GM10248 (cell line): ENCODE results near the gene ZBTB24.

ENCODE experiments used
- CTCF ChIA-PET: fragments of 300-600 bp; sonication (Branson Sonifier 250); formaldehyde crosslinking; extraction: SDS; loops from one replicate; lab custom pipeline; 2021; ENCODE audit warnings: antibody characterized with exemption; lab: Yijun Ruan, JAX
- POLR2A ChIA-PET: fragments of 350-650 bp; sonication (Branson Sonifier 250); formaldehyde crosslinking; extraction: SDS; loops from one replicate; lab custom pipeline; 2020; ENCODE audit warnings: antibody characterized with exemption; lab: Yijun Ruan, JAX
- DNase-seq: peaks from one replicate; pipeline ENCODE4 v3.0.0; 2012; ENCODE audit errors: extremely low spot score
- CTCF ChIP-seq: IDR thresholded peaks from 2 replicates; pipeline ENCODE4 v1.5.1; 2012; ENCODE audit warnings: mild to moderate bottlenecking, low read depth; ENCODE audit errors: extremely low read depth, missing control alignments, control extremely low read depth

Gene ZBTB24

GRCh38 chr6:109511832-109512231, 28.8 kb upstream of the ZBTB24 start:
- DNase-seq: no peak
- TF ChIP-seq CTCF: no peak
- ChIA-PET CTCF (no interaction called here), POLR2A (no interaction called here)

DNA sequence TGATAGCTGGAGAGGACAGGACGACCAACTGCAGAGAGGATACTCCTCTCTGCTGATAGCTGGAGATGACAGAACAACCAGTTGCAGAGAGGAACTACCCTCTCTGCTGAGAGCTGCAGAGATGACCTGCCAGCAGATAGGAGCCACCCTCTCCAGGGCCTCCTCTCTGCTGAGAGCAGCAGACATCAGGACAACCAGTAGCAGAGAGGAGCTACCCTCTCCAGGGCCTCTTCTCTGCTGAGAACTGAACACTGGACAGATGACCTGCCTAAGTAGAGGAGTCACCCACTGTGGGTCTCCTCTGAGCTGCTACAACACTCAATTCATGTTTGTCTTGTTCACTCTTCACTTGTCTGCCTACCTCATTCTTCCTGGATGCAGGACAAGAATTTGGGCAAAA, 27.3 kb upstream of the ZBTB24 start:
- no peak for TF ChIP-seq CTCF
- CTCF ChIA-PET: no interaction called here
- POLR2A ChIA-PET: no interaction called here
- DNase-seq: no peak

- ChIA-PET POLR2A (no interaction called here), CTCF (interaction anchor here (0.6 kb wide), 1 partner anchor 80 kb away, joined by 3 read pairs; no protein-coding TSS in a partner anchor)
- DNase-seq: no peak
- TF ChIP-seq CTCF: no peak
Measured at GRCh38 chr6:109508166-109508860, 25.3 kb upstream of the ZBTB24 start.

DNA sequence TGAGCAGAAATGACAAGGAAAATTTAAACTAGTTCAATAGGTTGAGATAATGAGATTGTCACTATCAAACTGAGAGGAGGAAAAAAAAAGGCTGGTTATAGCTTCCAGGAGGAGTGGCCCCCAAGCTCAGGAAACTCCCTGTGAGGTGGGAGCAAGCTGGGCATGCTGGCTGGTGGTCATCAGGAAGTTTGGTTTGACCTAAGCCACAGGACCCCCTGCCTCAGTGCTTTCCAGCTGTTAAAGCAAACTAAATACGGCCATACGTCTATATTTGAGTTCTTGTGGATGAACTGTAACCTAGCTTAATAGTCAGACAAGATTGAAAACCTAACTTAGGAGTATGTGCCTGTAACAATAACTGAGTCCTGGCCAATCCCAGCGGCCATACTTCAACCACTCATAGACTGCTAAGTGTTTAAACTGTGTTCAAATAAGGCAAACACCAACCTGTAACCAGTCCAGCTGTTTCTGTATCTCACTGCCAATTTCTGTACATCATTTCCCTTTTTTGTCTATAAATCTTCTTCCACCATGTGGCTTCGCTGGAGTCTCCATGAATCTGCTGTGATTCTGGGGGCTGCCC, 24.6 kb upstream of the ZBTB24 start:
- TF ChIP-seq CTCF: no peak
- CTCF ChIA-PET: interaction anchor here (0.6 to 1.3 kb wide), 4 partner anchors 11 to 151 kb away, joined by 3 to 4 read pairs (median 4); no protein-coding TSS in a partner anchor
- POLR2A ChIA-PET: no interaction called here
- no peak for DNase-seq

GRCh38 chr6:109506841-109507240, 23.8 kb upstream of the ZBTB24 start:
- POLR2A ChIA-PET: no interaction called here
- CTCF ChIA-PET: interaction anchor here (1.1 to 1.3 kb wide), 3 partner anchors 10 to 151 kb away, joined by 3 to 4 read pairs (median 4); no protein-coding TSS in a partner anchor
- TF ChIP-seq CTCF: no peak
- DNase-seq: no peak

- ChIA-PET CTCF (interaction anchor here (1.3 kb wide), 2 partner anchors 15 to 152 kb away, joined by 3 to 4 read pairs; no protein-coding TSS in a partner anchor), POLR2A (no interaction called here)
- no peak for DNase-seq
- no peak for TF ChIP-seq CTCF
Measured at GRCh38 chr6:109506314-109506713, 23.3 kb upstream of the ZBTB24 start.
